Measurements from ENCODE around the gene RARB.

The RARB gene

GRCh38 chr3:25505581-25505980 lies 77.5 kb downstream of the RARB start:
- DNase-seq = no peak
- TF ChIP-seq CTCF (IDR thresholded peaks at IDR 0.05; ENCODE audit: low read depth, low read length, missing control alignments) = no peak
- Histone ChIP-seq H3K4me3 (ENCODE audit: low read depth, low read length) (no peak overlapping the region), H3K36me3 (replicated peaks) (peaks cover 44% of the 10 kb centered on the region), H3K27ac (no peak overlapping the region), H3K27me3 (replicated peaks) (no peaks in the 10 kb centered on the region)
- in situ Hi-C loops (cut with HindIII; ENCODE audit: low pct_ligation_motif_present, low sequenced_read_pairs) = no loop called here

- in situ Hi-C loops (cut with HindIII; ENCODE audit: low pct_ligation_motif_present, low sequenced_read_pairs) = no loop called here
- Histone ChIP-seq H3K27me3 (replicated peaks) (no peaks in the 10 kb centered on the region), H3K36me3 (replicated peaks) (peaks cover 31% of the 10 kb centered on the region), H3K27ac (peak overlapping the region; percentile 85), H3K4me3 (ENCODE audit: low read depth, low read length) (no peak overlapping the region)
- no peak for TF ChIP-seq CTCF (IDR thresholded peaks at IDR 0.05; ENCODE audit: low read depth, low read length, missing control alignments)
- DNase-seq = no peak
Observed at GRCh38 chr3:25507811-25508210, 79.7 kb downstream of the RARB start.

GRCh38 chr3:25508433-25508832 lies 80.4 kb downstream of the RARB start:
- in situ Hi-C loops (cut with HindIII; ENCODE audit: low pct_ligation_motif_present, low sequenced_read_pairs) = no loop called here
- TF ChIP-seq CTCF (IDR thresholded peaks at IDR 0.05; ENCODE audit: low read depth, low read length, missing control alignments) = no peak
- no peak overlapping the region for H3K4me3 ChIP-seq (ENCODE audit: low read depth, low read length)

GRCh38 chr3:25508901-25509300 lies 80.8 kb downstream of the RARB start:
- TF ChIP-seq CTCF (IDR thresholded peaks at IDR 0.05; ENCODE audit: low read depth, low read length, missing control alignments) = no peak
- Histone ChIP-seq H3K27me3 (replicated peaks) (no peaks in the 10 kb centered on the region), H3K4me3 (ENCODE audit: low read depth, low read length) (no peak overlapping the region), H3K36me3 (replicated peaks) (peaks cover 24% of the 10 kb centered on the region), H3K27ac (peak overlapping the region; percentile 85)
- DNase-seq = peak; percentile 44
- in situ Hi-C loops (cut with HindIII; ENCODE audit: low pct_ligation_motif_present, low sequenced_read_pairs) = no loop called here

More at GRCh38 chr3:25508433-25508832, 80.4 kb downstream of the RARB start:
- H3K36me3 ChIP-seq (replicated peaks) = peaks cover 26% of the 10 kb centered on the region
- DNase-seq = no peak
- peak overlapping the region; percentile 85 for H3K27ac ChIP-seq
- H3K27me3 ChIP-seq (replicated peaks) = no peaks in the 10 kb centered on the region

GRCh38 chr3:25510797-25511196 lies 82.7 kb downstream of the RARB start:
- no peak for DNase-seq
- no peak for TF ChIP-seq CTCF (IDR thresholded peaks at IDR 0.05; ENCODE audit: low read depth, low read length, missing control alignments)
- Histone ChIP-seq H3K27me3 (replicated peaks) (no peaks in the 10 kb centered on the region), H3K36me3 (replicated peaks) (peaks cover 12% of the 10 kb centered on the region), H3K4me3 (ENCODE audit: low read depth, low read length) (no peak overlapping the region), H3K27ac (no peak overlapping the region)
- in situ Hi-C loops (cut with HindIII; ENCODE audit: low pct_ligation_motif_present, low sequenced_read_pairs) = no loop called here

- H3K27ac ChIP-seq = no peak overlapping the region
- TF ChIP-seq CTCF (IDR thresholded peaks at IDR 0.05; ENCODE audit: low read depth, low read length, missing control alignments) = no peak
- no peak overlapping the region for H3K4me3 ChIP-seq (ENCODE audit: low read depth, low read length)
- no peak for DNase-seq
- H3K27me3 ChIP-seq (replicated peaks) = no peaks in the 10 kb centered on the region
- in situ Hi-C loops (cut with HindIII; ENCODE audit: low pct_ligation_motif_present, low sequenced_read_pairs) = no loop called here
- H3K36me3 ChIP-seq (replicated peaks) = peaks cover 7% of the 10 kb centered on the region
Observed at GRCh38 chr3:25511972-25512721, 84.1 kb downstream of the RARB start.
